HL-60 (cell line): ENCODE results near the gene SRR.
A peak's percentile ranks its signal among the peaks of the same experiment; 100 is the strongest.

ENCODE experiments used
- DNase-seq, 2 experiments: peaks; one replicate each; pipeline ENCODE4 v3.0.0-alpha.2; 2010 to 2020; ENCODE audit warnings: low read depth in 1 of 2, low spot score in 1 of 2
- H3K27ac ChIP-seq: fragments of 250-450 bp; sonication (Bioruptor Pico); replicated peaks from 2 replicates; pipeline ENCODE4 v1.5.1; 2020; ENCODE audit warnings: mild to moderate bottlenecking, moderate library complexity
- H3K27me3 ChIP-seq: fragments of 250-450 bp; sonication (Bioruptor Pico); 2 replicates; pipeline ENCODE4 v1.5.1; 2021; ENCODE audit warnings: mild to moderate bottlenecking, moderate library complexity; ENCODE audit not compliant: insufficient read depth, poor library complexity, severe bottlenecking
- H3K4me3 ChIP-seq: replicated peaks from 2 replicates; pipeline ENCODE4 v1.5.1; 2011; ENCODE audit warnings: mild to moderate bottlenecking, control low read depth, low read length; ENCODE audit not compliant: insufficient read depth
- GABPA ChIP-seq: IDR thresholded peaks from 2 replicates; pipeline ENCODE4 v1.6.1; 2012; ENCODE audit warnings: low read depth
- POLR2AphosphoS5 ChIP-seq: IDR thresholded peaks from 2 replicates; pipeline ENCODE4 v1.6.1; 2012; ENCODE audit warnings: low read depth
- SPI1 ChIP-seq: IDR thresholded peaks from 2 replicates; pipeline ENCODE4 v1.6.1; 2012; ENCODE audit warnings: low read depth, mild to moderate bottlenecking, borderline replicate concordance
- TF ChIP-seq, protein P1 (sequence below): IDR thresholded peaks from one replicate; pipeline ENCODE4 v1.5.1; 2011; ENCODE audit warnings: low read length, control low read depth, inconsistent platforms; ENCODE audit not compliant: insufficient read depth
- TF ChIP-seq, protein P2 (sequence below): IDR thresholded peaks from 2 replicates; pipeline ENCODE4 v1.6.1; 2012; ENCODE audit warnings: low read depth; ENCODE audit not compliant: insufficient replicate concordance

The SRR gene

DNA sequence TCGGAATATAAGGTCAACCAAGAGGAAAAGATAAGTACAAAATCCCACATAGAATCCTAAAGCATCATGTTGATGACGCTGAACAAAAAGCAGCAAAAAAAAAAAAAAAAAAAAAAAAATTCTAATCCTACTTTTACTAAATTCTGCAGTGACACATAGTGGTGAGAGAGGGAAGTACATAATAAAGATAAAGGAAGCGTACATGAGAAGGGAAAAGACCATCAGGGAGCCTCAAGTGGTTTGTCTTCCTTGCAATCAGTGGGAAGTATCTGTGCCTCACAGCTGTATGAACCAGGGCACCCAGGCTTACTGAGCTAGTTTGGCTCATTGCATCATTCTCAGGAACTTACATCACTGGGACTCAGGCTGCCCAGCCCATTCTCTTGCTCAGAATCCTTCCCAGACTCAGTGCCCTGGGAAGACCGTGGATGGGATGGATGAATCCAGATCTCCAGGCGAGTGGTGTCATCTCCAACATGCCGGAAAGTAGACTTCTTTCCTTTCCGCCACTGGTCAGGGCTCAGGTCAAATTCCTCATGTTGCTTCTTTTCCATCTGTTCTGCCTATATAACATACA, 21.4 kb upstream of the SRR start:
- H3K27ac ChIP-seq: no peak overlapping the region
- TF ChIP-seq, protein P1, sequence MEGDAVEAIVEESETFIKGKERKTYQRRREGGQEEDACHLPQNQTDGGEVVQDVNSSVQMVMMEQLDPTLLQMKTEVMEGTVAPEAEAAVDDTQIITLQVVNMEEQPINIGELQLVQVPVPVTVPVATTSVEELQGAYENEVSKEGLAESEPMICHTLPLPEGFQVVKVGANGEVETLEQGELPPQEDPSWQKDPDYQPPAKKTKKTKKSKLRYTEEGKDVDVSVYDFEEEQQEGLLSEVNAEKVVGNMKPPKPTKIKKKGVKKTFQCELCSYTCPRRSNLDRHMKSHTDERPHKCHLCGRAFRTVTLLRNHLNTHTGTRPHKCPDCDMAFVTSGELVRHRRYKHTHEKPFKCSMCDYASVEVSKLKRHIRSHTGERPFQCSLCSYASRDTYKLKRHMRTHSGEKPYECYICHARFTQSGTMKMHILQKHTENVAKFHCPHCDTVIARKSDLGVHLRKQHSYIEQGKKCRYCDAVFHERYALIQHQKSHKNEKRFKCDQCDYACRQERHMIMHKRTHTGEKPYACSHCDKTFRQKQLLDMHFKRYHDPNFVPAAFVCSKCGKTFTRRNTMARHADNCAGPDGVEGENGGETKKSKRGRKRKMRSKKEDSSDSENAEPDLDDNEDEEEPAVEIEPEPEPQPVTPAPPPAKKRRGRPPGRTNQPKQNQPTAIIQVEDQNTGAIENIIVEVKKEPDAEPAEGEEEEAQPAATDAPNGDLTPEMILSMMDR: no peak
- TF ChIP-seq GABPA: no peak
- TF ChIP-seq, protein P2, sequence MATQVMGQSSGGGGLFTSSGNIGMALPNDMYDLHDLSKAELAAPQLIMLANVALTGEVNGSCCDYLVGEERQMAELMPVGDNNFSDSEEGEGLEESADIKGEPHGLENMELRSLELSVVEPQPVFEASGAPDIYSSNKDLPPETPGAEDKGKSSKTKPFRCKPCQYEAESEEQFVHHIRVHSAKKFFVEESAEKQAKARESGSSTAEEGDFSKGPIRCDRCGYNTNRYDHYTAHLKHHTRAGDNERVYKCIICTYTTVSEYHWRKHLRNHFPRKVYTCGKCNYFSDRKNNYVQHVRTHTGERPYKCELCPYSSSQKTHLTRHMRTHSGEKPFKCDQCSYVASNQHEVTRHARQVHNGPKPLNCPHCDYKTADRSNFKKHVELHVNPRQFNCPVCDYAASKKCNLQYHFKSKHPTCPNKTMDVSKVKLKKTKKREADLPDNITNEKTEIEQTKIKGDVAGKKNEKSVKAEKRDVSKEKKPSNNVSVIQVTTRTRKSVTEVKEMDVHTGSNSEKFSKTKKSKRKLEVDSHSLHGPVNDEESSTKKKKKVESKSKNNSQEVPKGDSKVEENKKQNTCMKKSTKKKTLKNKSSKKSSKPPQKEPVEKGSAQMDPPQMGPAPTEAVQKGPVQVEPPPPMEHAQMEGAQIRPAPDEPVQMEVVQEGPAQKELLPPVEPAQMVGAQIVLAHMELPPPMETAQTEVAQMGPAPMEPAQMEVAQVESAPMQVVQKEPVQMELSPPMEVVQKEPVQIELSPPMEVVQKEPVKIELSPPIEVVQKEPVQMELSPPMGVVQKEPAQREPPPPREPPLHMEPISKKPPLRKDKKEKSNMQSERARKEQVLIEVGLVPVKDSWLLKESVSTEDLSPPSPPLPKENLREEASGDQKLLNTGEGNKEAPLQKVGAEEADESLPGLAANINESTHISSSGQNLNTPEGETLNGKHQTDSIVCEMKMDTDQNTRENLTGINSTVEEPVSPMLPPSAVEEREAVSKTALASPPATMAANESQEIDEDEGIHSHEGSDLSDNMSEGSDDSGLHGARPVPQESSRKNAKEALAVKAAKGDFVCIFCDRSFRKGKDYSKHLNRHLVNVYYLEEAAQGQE: no peak
- TF ChIP-seq POLR2AphosphoS5: no peak
- TF ChIP-seq SPI1: no peak
- DNase-seq: peak; percentile 48 to 64
- H3K27me3 ChIP-seq: no peaks in the 10 kb centered on the region
- no peak overlapping the region for H3K4me3 ChIP-seq

DNA sequence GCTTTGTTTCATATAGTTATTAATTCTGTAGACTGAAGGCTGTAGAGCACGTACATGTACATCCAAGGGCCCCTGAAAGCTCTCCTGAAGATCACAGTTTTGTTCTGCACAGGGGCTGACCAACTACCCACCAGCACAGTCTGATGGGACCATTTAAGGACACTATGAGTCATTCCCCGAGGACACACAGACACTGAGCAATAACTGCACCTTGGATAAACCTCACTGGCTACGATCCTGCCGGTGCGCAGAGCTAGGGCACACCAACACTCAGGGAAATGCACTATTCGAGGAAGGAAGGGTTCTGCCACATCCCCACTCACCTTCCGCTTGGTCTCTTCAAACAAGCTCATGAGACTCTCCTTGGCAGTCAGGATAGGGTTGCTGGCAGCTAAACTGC, 20.4 kb upstream of the SRR start:
- DNase-seq: no peak
- Histone ChIP-seq H3K4me3 (no peak overlapping the region), H3K27ac (no peak overlapping the region), H3K27me3 (no peaks in the 10 kb centered on the region)
- TF ChIP-seq, protein P2: no peak
- TF ChIP-seq GABPA (no peak), POLR2AphosphoS5 (no peak), SPI1 (no peak)
- TF ChIP-seq, protein P1: no peak

DNA sequence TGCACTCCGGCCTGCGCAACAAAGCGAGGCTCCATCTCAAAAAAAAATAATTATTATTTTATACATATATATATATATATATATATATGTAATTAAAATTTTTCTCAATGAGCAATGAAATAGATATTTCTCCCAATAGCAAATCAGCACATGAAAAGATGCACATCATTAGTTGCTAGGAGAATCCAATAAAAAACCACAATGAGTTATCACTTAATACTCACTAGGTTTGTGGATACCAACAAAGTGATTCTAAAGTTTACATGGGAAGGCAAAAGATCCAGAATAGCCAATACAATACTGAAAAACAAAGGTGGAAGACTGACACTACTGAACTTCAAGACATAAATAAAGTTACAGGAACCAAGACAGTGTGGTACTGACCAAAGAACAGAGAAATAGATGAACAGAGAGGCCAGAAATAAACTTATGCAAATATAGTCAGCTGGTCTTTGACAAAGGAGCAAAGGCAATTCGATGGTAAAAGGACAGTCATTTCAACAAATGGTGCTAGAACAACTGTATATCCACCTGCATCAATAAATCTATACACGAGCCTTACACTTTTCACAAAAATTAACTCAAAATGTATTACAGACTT, 13.8 kb upstream of the SRR start:
- TF ChIP-seq, protein P1: no peak
- no peak for TF ChIP-seq POLR2AphosphoS5
- TF ChIP-seq, protein P2: no peak
- TF ChIP-seq SPI1: no peak
- no peak for TF ChIP-seq GABPA
- no peak overlapping the region for H3K4me3 ChIP-seq

More for the DNA sequence above, 13.8 kb upstream of the SRR start:
- Histone ChIP-seq H3K27ac (no peak overlapping the region), H3K27me3 (no peaks in the 10 kb centered on the region)
- no peak for DNase-seq
